Neural cell (in vitro differentiated cells): Measurements from ENCODE around the gene OR6Y1.

ENCODE experiments used
- CTCF ChIP-seq: fragments of 450-650 bp; IDR thresholded peaks from 2 replicates; pipeline ENCODE4 v1.5.1; 2014; ENCODE audit warnings: antibody characterized with exemption, mild to moderate bottlenecking, moderate library complexity; ENCODE audit not compliant: poor library complexity, severe bottlenecking
- EP300 ChIP-seq: fragments of 450-650 bp; conservative IDR thresholded peaks from 2 replicates; pipeline ENCODE4 v1.6.1; 2014; ENCODE audit warnings: antibody characterized with exemption, mild to moderate bottlenecking, moderate library complexity; ENCODE audit not compliant: poor library complexity, severe bottlenecking
- EZH2 ChIP-seq: fragments of 200-600, 300-800 bp; shearing (Covaris generic), sonication (generic); IDR thresholded peaks from 2 replicates; pipeline ENCODE4 v1.6.1; 2014; ENCODE audit warnings: antibody characterized with exemption, low read length, borderline replicate concordance, mild to moderate bottlenecking; ENCODE audit not compliant: insufficient read depth, poor library complexity, severe bottlenecking
- MXI1 ChIP-seq: fragments of 450-650 bp; conservative IDR thresholded peaks from 2 replicates; pipeline ENCODE4 v1.6.1; 2014; ENCODE audit warnings: antibody characterized with exemption, mild to moderate bottlenecking; ENCODE audit not compliant: poor library complexity, severe bottlenecking
- SMC3 ChIP-seq: fragments of 450-650 bp; conservative IDR thresholded peaks from 2 replicates; pipeline ENCODE4 v1.6.1; 2014; ENCODE audit warnings: antibody characterized with exemption, mild to moderate bottlenecking, moderate library complexity; ENCODE audit not compliant: poor library complexity
- TAF1 ChIP-seq: IDR thresholded peaks from 2 replicates; pipeline ENCODE4 v1.6.1; 2012; ENCODE audit warnings: low read depth

GRCh38 chr1:158583962-158584361 lies 29.8 kb upstream of the OR6Y1 start:
- TF ChIP-seq CTCF (no peak), TAF1 (no peak), MXI1 (no peak), EZH2 (no peak), SMC3 (no peak), EP300 (no peak)
